ENCODE data around the gene RORB.

- TF ChIP-seq, protein P1, sequence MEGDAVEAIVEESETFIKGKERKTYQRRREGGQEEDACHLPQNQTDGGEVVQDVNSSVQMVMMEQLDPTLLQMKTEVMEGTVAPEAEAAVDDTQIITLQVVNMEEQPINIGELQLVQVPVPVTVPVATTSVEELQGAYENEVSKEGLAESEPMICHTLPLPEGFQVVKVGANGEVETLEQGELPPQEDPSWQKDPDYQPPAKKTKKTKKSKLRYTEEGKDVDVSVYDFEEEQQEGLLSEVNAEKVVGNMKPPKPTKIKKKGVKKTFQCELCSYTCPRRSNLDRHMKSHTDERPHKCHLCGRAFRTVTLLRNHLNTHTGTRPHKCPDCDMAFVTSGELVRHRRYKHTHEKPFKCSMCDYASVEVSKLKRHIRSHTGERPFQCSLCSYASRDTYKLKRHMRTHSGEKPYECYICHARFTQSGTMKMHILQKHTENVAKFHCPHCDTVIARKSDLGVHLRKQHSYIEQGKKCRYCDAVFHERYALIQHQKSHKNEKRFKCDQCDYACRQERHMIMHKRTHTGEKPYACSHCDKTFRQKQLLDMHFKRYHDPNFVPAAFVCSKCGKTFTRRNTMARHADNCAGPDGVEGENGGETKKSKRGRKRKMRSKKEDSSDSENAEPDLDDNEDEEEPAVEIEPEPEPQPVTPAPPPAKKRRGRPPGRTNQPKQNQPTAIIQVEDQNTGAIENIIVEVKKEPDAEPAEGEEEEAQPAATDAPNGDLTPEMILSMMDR (IDR thresholded peaks at IDR 0.05) = no peak
- TF ChIP-seq POLR2AphosphoS5 (IDR thresholded peaks at IDR 0.05) = no peak
Measured at GRCh38 chr9:74497748-74498620, 849 bp downstream of the RORB start.

Measured in gastroesophageal sphincter (tissue), 3 donors.